GM19193 (cell line): Measurements from ENCODE around the gene SYCN.

Source experiments
- POLR2A ChIP-seq: IDR thresholded peaks from 4 replicates; pipeline ENCODE4 v1.6.1; 2011; ENCODE audit not compliant: insufficient read depth, insufficient read length; ENCODE audit errors: extremely low read depth

Gene SYCN

GRCh38 chr19:39205449-39205764, 1.3 kb upstream of the SYCN start:
- no peak for TF ChIP-seq POLR2A

DNA sequence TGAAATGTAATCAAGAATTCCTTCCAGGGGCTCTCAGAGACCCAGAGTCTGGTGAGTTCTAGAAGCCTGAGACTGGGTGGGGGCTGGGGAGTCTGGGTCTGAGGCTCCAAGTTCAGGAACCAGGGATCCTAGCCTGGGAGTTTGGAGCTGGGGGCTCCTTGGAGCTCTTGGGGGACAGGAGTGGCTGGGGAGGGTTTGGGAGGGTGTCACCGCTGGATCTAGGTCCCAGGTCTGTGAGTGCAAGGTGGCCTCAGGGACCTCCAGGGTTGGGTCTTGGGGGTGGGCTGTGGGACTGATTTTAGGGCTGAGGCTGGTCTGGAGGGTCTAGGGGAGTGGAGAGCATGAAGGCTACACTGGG, 1.1 kb downstream of the SYCN start:
- no peak for TF ChIP-seq POLR2A

- no peak for TF ChIP-seq POLR2A
Measured at GRCh38 chr19:39200803-39201115, 3.3 kb downstream of the SYCN start.

DNA sequence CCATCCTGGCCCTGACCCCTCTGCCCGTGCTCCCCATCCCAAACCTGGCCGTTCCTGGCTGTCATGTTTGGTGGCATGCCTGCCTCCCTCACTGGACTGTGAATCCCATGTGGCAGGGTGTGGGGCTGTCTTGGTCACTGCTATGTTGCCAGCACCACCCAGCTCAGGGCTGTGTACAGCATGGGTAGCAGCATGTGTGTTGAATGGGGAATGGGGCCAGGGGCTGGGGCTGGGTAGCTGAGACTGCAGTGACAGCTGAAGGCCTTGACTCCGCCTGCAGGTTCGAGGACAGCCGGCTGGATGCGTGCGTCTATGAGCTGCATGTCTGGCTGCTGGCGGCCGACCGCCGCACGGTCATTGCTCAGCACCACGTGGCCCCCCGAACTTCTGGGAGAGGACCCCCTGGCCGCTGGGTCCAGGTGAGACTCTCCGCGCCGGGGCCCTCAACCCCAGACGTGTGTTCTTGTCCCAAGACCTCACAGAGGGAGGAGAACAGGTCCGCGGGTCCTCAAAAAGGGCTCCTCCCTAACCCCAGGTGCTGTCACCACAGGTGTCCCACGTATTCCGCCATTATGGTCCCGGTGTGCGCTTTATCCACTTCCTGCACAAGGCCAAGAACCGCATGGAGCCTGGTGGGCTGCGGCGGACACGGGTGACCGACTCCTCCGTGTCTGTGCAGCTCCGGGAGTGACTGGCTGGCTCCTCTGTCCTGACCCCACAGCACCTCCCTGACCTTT, 3.8 kb downstream of the SYCN start:
- TF ChIP-seq POLR2A = no peak

DNA sequence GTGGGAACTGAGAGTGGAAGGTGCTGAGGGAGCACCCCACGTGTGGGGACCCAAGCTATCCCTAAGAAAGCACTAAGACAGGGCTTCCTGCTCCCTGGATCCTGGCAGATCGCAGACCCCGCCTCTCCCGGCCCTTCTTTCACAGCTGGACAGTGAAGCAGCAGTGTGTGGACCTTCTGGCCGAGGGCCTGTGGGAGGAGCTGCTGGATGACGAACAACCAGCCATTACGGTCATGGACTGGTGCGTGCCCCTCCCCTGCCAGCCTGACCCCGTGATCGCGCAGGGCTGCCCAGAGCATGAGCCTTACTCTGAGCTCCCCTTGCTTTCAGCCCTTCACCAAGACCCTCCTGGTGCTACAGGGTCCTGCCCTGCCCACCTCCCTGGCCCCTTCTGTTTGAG, 5.0 kb downstream of the SYCN start:
- no peak for TF ChIP-seq POLR2A

DNA sequence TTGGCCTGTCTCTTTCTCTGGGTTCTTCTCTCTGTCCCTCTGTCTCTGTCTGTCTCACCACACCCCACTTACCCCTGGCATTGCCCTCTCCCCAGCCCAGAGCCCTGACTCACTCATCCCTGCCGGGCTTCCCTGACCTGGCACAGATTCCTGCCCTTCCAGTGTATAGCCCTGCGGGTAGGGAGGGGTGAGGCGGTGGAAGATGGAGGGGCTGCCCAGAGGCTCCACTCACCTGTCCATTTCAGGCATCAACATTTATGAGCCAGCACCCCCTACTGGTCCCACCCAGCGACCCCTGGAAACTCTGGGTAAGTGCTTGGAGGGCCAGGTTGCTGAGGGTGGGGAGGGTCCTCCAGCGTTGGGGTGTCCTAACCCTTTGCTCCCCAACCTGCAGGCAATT, 6.3 kb downstream of the SYCN start:
- no peak for TF ChIP-seq POLR2A

DNA sequence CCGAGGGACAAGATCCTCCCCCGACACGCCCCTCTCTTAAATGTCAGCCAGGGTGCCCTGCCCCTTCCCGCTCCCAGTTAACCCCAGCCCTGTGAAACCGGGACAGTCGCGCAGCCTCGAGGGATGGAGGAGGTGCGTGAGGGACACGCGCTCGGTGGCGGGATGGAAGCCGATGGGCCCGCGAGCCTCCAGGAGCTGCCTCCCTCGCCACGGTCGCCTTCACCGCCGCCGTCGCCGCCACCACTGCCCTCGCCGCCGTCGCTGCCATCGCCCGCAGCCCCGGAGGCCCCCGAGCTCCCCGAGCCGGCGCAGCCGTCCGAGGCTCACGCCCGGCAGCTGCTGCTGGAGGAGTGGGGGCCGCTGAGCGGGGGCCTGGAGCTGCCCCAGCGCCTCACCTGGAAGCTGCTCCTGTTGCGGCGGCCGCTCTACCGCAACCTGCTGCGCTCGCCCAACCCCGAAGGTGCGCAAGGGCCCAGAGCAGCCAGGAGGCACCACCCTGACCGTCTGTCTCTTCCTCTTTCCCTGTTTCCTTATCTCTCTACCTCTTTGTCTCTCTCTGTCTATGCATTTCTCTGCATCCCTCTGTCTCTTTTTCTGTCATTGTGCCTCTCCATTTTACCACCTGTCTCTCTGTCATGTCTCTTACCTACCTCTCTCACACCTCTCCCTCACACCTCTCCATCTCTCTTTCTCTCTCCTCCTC, 7.1 kb downstream of the SYCN start, which contains the start of gene NCCRP1:
Gene NCCRP1 (plus strand): TSS at position 105 of the 703 bp plus-strand sequence. CDS start 19 bp downstream, at position 124.
- TF ChIP-seq POLR2A = no peak

GRCh38 chr19:39196320-39196719, 7.7 kb downstream of the SYCN start:
- no peak for TF ChIP-seq POLR2A

DNA sequence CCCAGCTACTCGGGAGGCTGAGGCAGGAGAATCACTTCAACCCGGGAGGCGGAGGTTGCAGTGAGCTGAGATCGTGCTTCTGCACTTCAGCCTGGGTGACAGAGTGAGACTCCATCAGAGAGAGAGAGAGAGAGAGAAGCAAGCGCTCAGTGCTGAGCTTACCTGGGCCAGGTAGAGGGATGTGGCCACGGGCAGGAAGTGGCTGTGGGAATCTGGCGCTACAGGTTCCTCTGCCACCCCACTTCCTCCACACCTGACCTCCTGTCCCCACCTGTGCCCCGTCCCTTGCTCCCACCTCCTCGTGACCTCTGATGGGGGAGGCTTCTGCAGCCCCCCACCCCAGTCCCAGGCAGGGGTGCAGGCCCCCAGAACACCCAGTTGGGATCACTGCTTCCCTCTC, 8.3 kb downstream of the SYCN start:
- no peak for TF ChIP-seq POLR2A

GRCh38 chr19:39194832-39195542, 9.1 kb downstream of the SYCN start:
- TF ChIP-seq POLR2A = no peak

DNA sequence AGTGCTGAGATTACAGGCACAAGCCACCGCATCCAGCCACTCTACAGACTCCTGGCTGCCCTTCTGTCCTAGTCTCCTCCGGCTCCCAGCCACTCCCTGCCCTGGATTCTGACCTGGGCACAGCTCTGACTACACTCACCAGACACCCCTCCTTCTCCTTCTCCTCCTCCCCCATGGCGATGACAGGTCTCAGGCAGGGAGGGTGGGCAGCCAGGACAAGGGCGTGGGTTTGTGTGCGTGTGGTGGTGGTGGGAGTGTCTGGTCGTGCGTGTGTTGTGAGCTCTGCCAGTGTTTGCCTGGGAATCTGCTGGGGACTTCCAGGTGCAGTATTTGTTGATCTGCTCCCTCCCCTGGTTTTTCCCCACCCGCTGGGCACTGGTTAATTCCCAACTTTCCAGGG, 10.3 kb downstream of the SYCN start:
- no peak for TF ChIP-seq POLR2A

DNA sequence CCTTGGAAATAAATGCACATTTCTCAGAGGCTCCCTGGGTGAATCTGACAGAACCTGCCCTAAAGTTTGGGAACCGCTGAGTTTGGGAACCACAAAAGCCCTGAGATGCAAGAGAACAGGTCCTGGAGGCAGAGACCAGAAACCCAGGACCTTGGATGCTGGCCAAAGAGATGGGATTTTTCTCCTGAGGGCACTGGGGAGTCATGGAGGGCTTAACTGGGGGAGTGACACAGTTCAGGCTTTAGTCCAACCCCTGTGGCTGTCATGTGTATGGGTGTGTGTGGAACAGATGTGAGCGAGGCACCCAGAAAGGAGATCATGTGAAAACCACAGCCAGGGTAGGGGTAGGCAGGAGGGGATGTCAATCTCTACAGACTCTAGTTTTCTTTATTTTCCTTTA, 11.2 kb downstream of the SYCN start:
- no peak for TF ChIP-seq POLR2A

GRCh38 chr19:39190768-39191167, 13.3 kb downstream of the SYCN start:
- no peak for TF ChIP-seq POLR2A

- no peak for TF ChIP-seq POLR2A
Measured at GRCh38 chr19:39188960-39189359, 15.1 kb downstream of the SYCN start.

- no peak for TF ChIP-seq POLR2A
Measured at GRCh38 chr19:39187552-39187943, 16.5 kb downstream of the SYCN start.

DNA sequence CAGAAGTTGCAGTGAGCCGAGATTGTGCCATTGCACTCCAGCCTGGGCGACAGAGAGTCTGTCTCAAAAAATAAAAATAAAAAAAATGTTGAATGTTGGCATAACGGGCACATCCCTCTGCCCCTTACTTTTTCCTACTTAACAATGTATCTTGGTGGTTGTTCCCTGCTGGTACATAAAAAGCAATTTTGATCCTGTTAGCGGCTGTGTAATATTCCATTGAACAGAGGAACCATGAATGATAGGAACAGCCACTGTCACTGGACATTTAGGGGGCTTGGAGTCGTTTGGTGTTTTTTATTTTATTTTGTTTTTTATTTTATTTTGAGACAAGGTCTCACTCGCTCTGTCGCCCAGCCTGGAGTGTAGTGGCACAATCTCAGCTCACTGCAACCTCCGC, 17.7 kb downstream of the SYCN start:
- TF ChIP-seq POLR2A = no peak

DNA sequence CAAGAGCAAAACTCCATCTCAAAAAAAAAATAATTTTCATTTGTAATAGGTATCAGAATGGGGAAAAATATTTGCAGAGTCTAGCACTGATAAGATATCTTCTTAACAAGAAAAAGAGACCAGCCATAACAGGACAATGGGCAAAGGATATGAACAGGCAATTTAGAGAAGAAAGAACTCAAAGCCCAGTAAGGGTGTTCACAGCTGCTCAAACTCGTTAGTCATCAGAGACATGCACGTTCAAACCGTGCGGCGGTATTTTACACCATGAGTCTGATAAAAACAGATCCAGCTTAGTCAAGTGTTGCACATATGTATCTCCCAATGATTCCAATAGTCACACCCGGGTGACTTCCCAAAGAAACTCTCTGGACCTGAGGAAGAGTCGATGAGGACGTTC, 21.0 kb downstream of the SYCN start:
- no peak for TF ChIP-seq POLR2A

DNA sequence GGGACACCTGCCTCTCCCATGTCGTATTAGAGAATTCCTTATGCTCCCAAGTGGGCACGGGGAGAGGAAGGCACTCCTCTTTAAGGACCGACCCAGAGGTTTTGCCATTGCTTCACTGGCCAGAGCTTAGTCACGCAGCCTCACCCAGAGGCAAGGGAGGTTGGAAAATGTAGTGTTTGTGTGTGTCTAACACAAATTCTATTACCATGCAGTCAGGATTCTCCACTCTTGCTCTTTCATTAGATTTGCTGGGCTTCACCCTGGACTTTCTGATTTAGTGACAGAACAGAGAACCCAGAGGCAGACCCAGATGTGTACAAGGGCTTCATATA, 21.9 kb downstream of the SYCN start:
- TF ChIP-seq POLR2A = no peak
